GM19397 (cell line): ENCODE results near the gene LGI4.
"Not testable (repeated sequence)": the region's sequence is repeated elsewhere in the genome, so short reads cannot be mapped to it uniquely, and the experiment has no call there.

Experiments used
- ATAC-seq: cut with Tn5 transposase; IDR thresholded peaks from one replicate; pipeline ENCODE4 v1.9.1; 2021; ENCODE audit warnings: mild to moderate bottlenecking, moderate library complexity; ENCODE audit not compliant: unreplicated experiment

Gene LGI4

GRCh38 chr19:35107545-35107944, 27.3 kb downstream of the LGI4 start:
- ATAC-seq = no peak

GRCh38 chr19:35106898-35107541, 27.8 kb downstream of the LGI4 start:
- no peak for ATAC-seq

GRCh38 chr19:35106291-35106583, 28.6 kb downstream of the LGI4 start:
- no peak for ATAC-seq

GRCh38 chr19:35105411-35106290, 29.2 kb downstream of the LGI4 start:
- no peak for ATAC-seq

- no peak for ATAC-seq
These were observed 29.8 kb downstream of the LGI4 start for GRCh38 chr19:35105047-35105410.

- ATAC-seq = no peak
These were observed 30.5 kb downstream of the LGI4 start for GRCh38 chr19:35104361-35104760.

- not testable (repeated sequence) for ATAC-seq
These were observed 31.2 kb downstream of the LGI4 start for GRCh38 chr19:35103614-35104013.

- not testable (repeated sequence) for ATAC-seq
These were observed 32.9 kb downstream of the LGI4 start for GRCh38 chr19:35101949-35102348.

- no peak for ATAC-seq
These were observed 34.0 kb downstream of the LGI4 start for GRCh38 chr19:35100588-35101533.

- ATAC-seq = no peak
These were observed 35.0 kb downstream of the LGI4 start for GRCh38 chr19:35099897-35100275.

- ATAC-seq = no peak
These were observed 35.5 kb downstream of the LGI4 start for GRCh38 chr19:35099155-35099896.

GRCh38 chr19:35098413-35099049, 36.3 kb downstream of the LGI4 start:
- ATAC-seq = no peak

- ATAC-seq = no peak
These were observed 39.0 kb downstream of the LGI4 start for GRCh38 chr19:35095667-35096368.

- no peak for ATAC-seq
These were observed 40.2 kb downstream of the LGI4 start for GRCh38 chr19:35094656-35095055.

- ATAC-seq = no peak
These were observed 40.8 kb downstream of the LGI4 start for GRCh38 chr19:35093941-35094647.

- no peak for ATAC-seq
These were observed 41.4 kb downstream of the LGI4 start for GRCh38 chr19:35093430-35093829.

GRCh38 chr19:35090506-35091214, 44.2 kb downstream of the LGI4 start:
- no peak for ATAC-seq

- no peak for ATAC-seq
These were observed 44.7 kb downstream of the LGI4 start for GRCh38 chr19:35090160-35090505.

GRCh38 chr19:35089554-35089953, 45.3 kb downstream of the LGI4 start:
- no peak for ATAC-seq
